Measurements from ENCODE around the gene EPB41L2.

Gene EPB41L2

DNA sequence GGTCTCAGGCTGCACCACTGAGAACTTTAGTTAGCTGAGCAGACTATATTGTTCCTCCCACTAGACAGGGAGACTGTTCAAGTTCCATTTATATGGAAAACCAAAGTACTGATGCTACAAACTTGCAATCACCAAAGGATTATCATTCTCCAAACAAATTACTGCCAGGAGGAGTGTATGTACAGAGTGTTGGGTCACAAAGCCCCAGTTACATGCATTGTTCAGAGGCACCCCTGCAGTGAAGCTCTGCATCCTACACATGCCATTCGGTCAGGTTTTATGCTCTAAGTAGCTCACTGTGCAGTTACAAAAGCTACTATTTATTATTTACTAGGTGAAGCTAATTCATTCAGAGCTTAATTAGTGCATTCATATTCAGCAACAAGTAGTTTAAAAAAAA is 160.0 kb downstream of the EPB41L2 start:
- no peak for DNase-seq

- no peak for DNase-seq
Observed at GRCh38 chr6:130900913-130901312, 162.1 kb downstream of the EPB41L2 start.

GRCh38 chr6:130896249-130896648 is 166.8 kb downstream of the EPB41L2 start:
- DNase-seq, result no peak

- DNase-seq, result no peak
Observed at GRCh38 chr6:130895516-130895915, 167.5 kb downstream of the EPB41L2 start.

GRCh38 chr6:130893766-130894165 is 169.3 kb downstream of the EPB41L2 start:
- no peak for DNase-seq

GRCh38 chr6:130893277-130893676 is 169.8 kb downstream of the EPB41L2 start:
- DNase-seq, result no peak

DNA sequence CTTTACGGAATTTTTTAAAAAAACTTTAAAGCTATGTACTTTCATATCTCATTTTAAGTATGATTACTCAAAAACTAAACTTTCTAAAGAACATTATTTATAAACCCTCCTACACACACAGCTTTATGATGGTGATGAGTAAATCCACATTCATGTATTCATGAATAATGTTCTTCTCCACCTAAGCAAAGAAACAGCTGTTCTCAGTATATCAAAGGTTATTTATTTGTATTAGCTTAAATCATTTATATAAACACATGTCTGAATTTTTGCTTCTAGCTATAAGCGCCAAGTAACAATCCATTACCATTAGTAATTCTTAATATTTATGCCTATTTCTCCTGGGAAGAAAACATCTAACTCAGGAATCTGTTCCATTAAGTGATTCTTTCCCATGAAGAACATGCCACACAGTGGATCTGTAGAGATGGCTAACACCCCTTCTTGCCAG is 172.5 kb downstream of the EPB41L2 start:
- no peak for DNase-seq

GRCh38 chr6:130889423-130889822 is 173.6 kb downstream of the EPB41L2 start:
- no peak for DNase-seq

- DNase-seq, result no peak
Observed at GRCh38 chr6:130888246-130888645, 174.8 kb downstream of the EPB41L2 start.

GRCh38 chr6:130886966-130887365 is 176.1 kb downstream of the EPB41L2 start:
- DNase-seq, result no peak

DNA sequence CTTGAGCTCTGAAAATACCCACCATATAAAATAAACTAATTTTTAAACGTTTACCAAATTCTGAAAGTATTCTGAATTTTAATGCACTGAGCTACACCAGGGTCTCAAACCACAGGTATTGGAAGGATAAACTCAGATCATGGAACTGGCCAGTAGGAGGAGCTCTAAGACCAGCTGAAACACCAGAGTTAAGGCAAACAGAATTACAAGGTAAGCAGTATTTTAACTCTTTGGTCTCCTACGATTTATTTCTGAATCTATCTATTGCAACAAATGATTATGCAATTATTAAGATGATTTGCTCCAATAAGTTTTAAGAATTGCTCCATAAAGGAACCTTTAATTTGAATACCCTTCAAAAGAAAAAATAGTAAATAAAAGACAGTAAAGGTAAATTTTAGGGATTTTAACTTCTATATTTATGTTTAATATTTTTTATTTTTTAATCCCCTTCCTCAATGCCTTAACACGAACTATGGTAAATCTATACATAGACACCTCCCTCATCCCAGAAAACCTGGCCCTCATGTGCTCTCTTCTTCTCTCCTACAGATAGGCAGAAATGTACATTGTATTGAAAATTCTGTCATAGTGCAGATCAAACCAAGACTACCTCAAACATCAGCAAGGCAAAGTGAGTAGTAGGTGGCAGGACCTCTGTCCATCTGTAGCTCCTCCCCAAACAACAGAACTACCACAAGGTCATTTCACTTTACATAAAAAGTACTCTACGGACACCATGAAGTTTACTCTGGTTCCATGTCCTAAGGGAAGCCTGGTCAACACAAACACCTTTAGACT is 177.5 kb downstream of the EPB41L2 start:
- DNase-seq, result peak in 4 of 5 experiments; percentile 47 to 76 (median 51)

- peak in 1 of 5 experiments; percentile 3 for DNase-seq
Observed at GRCh38 chr6:130882370-130882769, 180.7 kb downstream of the EPB41L2 start.

- DNase-seq, result no peak
Observed at GRCh38 chr6:130879826-130880225, 183.2 kb downstream of the EPB41L2 start.

GRCh38 chr6:130873746-130874145 is 189.3 kb downstream of the EPB41L2 start:
- DNase-seq, result no peak

- DNase-seq, result peak; percentile 8 to 68 (median 57)
Observed at GRCh38 chr6:130872250-130873095, 190.6 kb downstream of the EPB41L2 start.

DNA sequence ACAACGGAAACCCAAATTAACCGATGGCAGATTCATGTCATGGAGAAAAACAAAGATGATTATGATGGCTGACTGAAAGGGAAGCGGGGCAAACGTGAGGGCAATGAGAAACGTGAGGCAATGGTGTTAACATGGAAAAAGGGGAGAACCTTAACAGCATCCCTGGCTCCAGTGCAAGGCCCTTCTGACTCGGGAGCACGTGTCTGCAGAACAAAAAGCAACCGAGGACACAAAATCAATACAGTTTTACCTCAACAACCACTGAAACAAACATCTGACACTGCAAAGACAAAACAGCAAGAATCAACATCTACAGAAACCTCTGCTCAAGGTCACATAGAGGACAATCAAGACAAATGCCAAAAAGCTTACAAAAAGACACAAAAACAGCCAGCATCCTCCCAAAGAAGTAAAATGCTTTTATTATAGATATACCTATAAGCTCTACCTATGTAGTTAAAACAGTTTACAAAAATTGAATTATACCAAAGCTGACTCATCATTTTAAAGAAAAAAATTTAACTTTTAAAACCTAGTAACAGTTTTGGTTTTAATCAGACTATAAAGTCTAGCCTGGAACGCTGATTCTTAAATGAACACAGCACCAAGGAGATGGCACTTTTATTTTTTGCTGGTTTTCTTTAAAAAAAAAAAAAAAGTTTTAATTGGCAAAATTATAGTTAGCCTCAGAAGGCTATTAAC is 192.7 kb downstream of the EPB41L2 start:
- DNase-seq, result peak in 1 of 5 experiments; percentile 39

- no peak for DNase-seq
Observed at GRCh38 chr6:130869681-130870080, 193.4 kb downstream of the EPB41L2 start.

DNA sequence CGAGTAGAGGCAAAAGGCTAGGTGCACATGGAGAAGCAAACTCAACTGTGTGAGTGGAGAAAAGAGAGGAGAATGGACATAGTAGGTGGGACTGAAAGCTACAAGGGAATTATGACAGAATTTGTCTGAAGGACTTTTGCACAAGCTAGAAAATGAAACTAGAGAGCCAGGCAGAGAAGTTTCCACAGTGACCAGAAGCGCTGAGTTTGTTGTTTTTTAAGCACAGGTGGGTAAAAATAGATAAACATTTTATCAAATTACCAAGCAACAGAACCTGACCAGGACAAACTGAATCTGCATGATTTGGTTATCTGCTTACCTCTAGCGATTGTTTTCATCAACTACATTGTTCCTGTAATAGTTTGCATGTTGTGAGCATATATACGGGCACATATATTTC is 197.3 kb downstream of the EPB41L2 start:
- DNase-seq, result no peak

GRCh38 chr6:130864344-130864743 is 198.7 kb downstream of the EPB41L2 start:
- DNase-seq, result no peak

DNA sequence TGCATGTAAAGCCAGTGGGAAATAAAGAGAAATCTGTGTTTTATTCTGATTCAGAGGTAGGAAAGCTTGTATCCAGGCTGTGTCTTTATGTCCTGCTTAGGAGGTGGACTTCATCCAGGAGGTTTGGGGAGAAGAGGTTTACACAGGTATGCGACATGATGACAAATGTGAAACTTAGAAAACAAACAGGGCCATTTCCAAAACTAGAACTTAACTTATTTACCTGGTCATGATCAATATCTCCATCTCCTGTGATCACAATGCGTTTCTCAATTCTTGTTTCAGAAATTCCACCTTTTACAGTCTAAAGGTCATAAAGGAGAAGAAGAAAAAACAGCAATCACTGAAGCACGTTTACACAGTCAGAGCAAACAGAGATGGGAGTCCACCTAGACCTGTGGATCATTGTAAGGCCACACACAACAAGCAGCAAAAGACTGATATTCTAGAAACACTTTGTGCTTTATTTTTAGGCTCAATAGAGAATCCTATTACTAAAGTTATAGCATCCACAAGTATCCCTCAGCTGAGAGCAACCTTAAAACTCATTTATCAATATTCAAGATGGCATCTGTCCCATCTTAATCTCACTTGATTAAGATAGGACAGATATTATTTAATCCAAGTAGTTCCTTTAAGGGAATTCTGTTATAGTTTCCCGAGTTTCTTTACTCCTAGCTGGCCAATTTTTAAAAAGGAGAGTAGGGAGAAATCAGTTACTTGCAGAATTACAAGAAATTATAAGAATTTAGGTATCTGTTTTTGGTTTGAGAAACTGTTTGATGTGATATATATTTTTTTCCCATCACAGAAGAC is 199.4 kb downstream of the EPB41L2 start:
- DNase-seq, result no peak

DNA sequence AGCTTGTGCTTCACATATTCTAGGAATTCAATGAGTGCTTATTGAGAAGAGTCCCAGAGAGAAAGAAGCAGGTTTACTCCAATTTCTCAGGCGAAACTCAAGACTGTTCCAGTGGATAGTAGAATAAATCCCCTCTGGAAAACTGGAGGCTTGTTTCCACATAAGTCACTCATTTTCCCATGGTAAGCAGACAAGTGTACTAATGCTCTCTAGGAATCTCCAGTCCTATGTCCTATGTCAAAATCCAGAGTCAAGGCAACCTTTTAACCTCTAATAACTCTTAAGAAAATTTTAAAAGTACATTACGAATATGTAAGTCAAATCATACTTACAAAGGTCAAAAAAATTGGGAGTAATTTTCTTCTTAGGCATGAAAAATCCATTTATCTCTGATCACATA is 200.7 kb downstream of the EPB41L2 start:
- DNase-seq, result no peak

Data from T-helper 2 cell (primary cell).